ENCODE data around the gene RBL2. TPM values are rescaled to one million over a fixed set of nuclear protein-coding genes. Genes with fewer than 3 reads are reported as not detected.

The RBL2 gene
- total RNA-seq, 1 donor from 2014 or later, result 36.3 TPM

DNA sequence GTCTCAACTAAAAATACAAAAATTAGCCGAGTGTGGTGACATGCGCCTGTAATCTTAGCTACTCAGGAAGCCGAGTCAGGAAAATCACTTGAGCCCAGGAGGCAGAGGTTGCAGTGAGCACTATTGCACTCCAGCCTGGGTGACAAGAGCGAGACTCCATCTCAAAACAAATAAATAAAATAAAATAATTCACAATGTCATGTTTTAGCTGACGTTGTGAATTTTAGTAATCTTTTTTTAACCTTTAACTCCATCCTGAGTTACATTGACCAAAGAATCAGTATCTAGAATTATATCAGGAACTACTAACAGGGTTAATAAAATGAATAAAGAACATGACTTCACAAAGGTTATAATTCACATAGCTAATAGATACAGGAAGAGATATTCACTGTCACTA lies 5.9 kb downstream of the RBL2 start:
- no peak for DNase-seq (ENCODE audit: low spot score)
- intact Hi-C loops (cut with DNase I), result no loop called here

DNA sequence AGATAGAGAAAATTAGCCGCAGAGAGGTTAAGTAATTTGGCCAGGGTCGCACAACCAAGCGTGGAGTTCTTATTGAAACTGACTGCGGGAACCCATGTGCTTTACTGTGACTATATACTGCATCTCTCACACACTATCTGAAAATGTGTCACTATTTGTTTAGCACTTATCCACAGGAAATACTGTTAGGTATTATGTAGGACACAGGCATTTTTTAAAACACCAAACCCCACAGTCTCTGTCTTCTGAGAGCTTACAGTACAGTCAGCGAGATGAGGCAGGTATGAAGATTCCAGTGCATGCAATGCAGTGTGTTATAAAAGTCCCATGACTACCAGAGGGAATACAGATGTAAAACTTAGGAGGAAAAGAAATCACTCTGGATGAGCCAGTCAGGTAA lies 11.3 kb downstream of the RBL2 start:
- intact Hi-C loops (cut with DNase I), result no loop called here
- no peak for DNase-seq (ENCODE audit: low spot score)

GRCh38 chr16:53446090-53446489 lies 11.8 kb downstream of the RBL2 start:
- intact Hi-C loops (cut with DNase I), result no loop called here
- DNase-seq (ENCODE audit: low spot score), result no peak

DNA sequence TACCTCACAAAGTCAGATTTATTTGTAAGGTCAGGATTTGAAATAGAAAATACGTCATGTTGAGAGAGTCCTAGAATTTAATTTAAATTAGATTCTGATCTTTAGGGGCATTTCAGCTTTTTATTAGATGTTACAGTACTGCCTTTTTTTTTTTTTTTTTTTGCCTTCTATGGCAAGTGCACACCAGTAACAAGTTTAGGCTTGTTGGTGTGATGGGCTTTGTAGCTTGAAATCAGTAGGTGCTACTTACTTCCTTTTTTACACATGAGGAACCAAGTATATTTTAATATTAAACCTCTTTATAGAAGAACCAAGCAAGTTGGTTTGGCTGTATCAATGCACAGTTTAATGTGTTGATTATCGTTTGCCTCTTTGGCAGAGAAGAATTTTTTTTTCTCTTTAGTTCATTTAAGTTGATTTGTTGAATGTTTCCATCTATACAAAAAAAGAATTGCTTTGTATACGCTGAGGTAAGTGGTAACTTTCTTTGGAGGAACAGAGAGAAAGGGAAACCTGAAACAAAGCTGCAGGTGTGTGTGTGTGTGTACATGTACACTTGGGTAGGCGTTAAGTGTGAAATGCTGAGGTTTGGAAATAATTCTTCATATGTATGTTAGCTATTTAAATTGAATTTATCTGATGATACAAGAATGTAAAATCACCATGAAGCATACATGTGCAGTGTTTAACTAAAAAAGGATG lies 15.7 kb downstream of the RBL2 start:
- no peak for DNase-seq (ENCODE audit: low spot score)
- intact Hi-C loops (cut with DNase I), result no loop called here

DNA sequence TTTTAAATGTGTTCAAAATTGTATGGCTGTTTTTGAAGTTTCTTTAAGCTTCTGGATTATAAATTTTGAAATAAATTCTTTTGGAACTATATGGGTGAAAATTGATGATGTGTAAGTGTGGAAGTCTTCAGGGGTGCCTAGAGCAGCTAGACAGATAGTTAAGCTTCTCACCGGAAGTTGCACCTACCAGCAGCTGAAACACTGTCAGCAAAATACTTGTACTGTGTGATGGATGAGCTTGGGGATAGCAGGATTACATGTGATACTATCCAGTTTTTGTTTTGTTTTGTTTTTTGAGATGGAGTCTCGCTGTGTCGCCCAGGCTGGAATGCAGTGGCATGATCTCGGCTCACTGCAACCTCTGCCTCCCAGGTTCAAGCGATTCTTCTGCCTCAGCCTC lies 19.7 kb downstream of the RBL2 start:
- no peak for DNase-seq (ENCODE audit: low spot score)
- intact Hi-C loops (cut with DNase I), result no loop called here

- no peak for DNase-seq (ENCODE audit: low spot score)
- intact Hi-C loops (cut with DNase I), result no loop called here
These were observed 22.4 kb downstream of the RBL2 start for GRCh38 chr16:53456625-53457024.

DNA sequence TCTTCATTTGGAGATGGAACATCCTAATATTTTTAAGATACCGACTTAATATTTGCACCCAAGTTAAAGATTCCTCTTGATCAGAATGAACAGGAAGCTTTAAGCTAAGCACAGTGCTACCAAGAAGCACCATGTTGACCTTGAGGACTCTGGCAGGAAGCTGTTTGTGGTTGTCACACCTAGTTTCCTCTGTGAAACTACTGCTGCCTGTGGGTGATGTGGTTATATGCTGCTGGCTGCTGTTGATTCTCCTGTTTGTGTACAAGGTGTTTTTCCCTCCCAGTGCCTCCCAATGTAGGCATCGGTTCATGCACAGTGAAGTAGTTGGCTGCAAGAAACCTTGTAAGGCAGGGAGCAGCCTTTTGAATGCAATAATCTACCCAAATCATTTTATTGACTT lies 23.4 kb downstream of the RBL2 start:
- no peak for DNase-seq (ENCODE audit: low spot score)
- intact Hi-C loops (cut with DNase I), result no loop called here

GRCh38 chr16:53458635-53459034 lies 24.4 kb downstream of the RBL2 start:
- no peak for DNase-seq (ENCODE audit: low spot score)
- intact Hi-C loops (cut with DNase I), result no loop called here

GRCh38 chr16:53465606-53466280 lies 31.5 kb downstream of the RBL2 start:
- intact Hi-C loops (cut with DNase I), result no loop called here
- DNase-seq (ENCODE audit: low spot score), result no peak

DNA sequence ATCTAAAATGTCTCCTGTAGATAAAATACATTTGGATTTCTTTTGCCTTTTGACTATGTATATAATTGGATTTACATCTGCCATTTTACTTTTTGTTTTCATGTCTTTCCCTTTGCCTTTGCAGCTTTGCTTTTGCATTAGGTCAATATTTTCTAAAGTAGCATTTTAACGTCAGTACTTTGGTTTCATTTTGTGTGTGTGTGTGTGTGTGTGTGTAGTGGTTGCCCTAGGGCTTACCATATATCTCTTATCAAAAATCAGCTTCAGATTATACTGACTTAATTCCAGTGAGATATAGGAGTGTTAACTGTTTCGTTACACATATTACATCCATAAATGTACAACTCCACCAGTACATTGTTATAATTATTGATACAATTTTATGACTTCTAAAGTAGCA lies 42.6 kb downstream of the RBL2 start:
- intact Hi-C loops (cut with DNase I), result no loop called here

DNA sequence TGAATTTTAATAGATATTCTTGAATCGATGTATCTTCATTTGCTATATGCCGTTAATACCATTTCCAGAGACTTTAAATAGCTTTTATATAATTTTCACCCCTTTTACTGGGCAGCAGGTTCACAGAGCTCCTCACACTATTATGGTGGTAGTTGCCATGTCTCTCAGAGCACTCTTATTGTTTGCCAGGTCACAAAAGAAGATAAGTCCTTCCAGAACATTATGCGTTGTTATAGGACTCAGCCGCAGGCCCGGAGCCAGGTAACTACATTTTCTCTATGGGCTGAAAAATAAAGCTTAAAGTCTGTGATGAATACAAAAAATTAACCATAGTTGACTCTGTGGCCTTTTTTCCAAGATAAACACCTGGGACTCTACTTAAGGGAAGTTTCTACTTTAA lies 44.7 kb downstream of the RBL2 start:
- intact Hi-C loops (cut with DNase I), result no loop called here
- DNase-seq (ENCODE audit: low spot score), result no peak

More for the DNA sequence above, 42.6 kb downstream of the RBL2 start:
- no peak for DNase-seq (ENCODE audit: low spot score)

DNA sequence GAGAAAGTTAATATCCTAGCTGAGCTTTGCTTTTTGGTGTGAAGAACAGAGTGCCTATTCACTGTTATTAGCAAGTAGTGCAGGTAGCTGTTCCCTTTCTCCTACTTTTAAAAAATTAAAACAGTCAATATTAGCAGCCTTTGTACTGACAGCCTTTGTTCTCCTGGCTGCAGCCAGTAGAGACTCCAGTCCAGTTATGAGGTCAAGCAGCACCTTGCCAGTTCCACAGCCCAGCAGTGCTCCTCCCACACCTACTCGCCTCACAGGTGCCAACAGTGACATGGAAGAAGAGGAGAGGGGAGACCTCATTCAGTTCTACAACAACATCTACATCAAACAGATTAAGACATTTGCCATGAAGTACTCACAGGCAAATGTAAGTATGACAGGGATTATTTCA lies 46.1 kb downstream of the RBL2 start:
- DNase-seq (ENCODE audit: low spot score), result no peak
- intact Hi-C loops (cut with DNase I), result no loop called here

GRCh38 chr16:53482123-53482522 lies 47.9 kb downstream of the RBL2 start:
- intact Hi-C loops (cut with DNase I), result no loop called here
- no peak for DNase-seq (ENCODE audit: low spot score)

- no peak for DNase-seq (ENCODE audit: low spot score)
- intact Hi-C loops (cut with DNase I), result no loop called here
These were observed 50.3 kb downstream of the RBL2 start for GRCh38 chr16:53484542-53484941.

- DNase-seq (ENCODE audit: low spot score), result no peak
- intact Hi-C loops (cut with DNase I), result no loop called here
These were observed 52.0 kb downstream of the RBL2 start for GRCh38 chr16:53486230-53486629.

DNA sequence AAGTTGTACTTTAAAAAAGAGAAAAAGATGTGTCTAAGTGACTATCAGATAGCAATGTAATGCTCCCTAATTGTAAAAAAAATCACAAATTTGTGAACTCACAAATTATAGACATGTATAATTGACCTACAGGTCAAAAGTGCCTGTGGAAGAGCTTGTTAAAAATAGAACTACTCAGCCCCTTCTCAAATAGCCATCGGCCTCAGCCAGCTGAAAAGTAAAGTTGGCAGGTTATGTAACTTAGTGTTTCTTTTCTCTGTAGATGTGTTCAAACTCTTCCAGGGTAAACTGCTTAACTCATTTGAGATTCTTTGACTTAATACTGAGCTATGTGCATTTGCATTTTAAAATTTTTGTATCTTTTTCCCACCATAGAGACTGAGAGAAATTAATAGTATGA lies 55.5 kb downstream of the RBL2 start:
- intact Hi-C loops (cut with DNase I), result no loop called here
- no peak for DNase-seq (ENCODE audit: low spot score)

- intact Hi-C loops (cut with DNase I), result no loop called here
- no peak for DNase-seq (ENCODE audit: low spot score)
These were observed 58.2 kb downstream of the RBL2 start for GRCh38 chr16:53492503-53492902.

- intact Hi-C loops (cut with DNase I), result no loop called here
- DNase-seq (ENCODE audit: low spot score), result no peak
These were observed 60.4 kb downstream of the RBL2 start for GRCh38 chr16:53494636-53495035.

DNA sequence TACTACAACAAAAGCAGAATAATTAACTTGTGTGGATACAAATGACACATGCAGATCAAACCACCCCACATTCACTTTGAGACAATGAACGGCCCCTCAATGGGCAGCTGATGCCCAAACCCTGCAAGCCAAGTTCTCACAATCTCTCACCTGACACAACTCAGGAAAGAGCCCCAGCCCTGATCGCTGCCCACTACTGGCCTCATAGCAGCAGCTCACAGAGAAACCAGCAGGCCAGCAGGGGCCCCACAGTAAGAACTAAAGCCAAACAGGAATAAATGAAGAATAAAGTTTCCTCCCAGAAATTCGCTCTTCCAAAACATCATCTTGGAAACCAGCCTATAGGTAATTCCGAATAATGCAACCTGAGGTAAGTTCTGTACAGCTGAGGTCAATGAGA lies 61.1 kb downstream of the RBL2 start:
- DNase-seq (ENCODE audit: low spot score), result no peak
- intact Hi-C loops (cut with DNase I), result no loop called here

- intact Hi-C loops (cut with DNase I), result no loop called here
- DNase-seq (ENCODE audit: low spot score), result no peak
These were observed 64.7 kb downstream of the RBL2 start for GRCh38 chr16:53498984-53499383.

GRCh38 chr16:53501216-53501859 lies 67.1 kb downstream of the RBL2 start:
- DNase-seq (ENCODE audit: low spot score), result no peak
- intact Hi-C loops (cut with DNase I), result no loop called here

All from cardiac septum (tissue), 1 donor.